HepG2 (cell line): ENCODE measurements around the gene SLCO2A1. TPM values are rescaled to one million over a fixed set of nuclear protein-coding genes. Genes with fewer than 3 reads are reported as not detected.

Experiments
- E2F2 ChIP-seq: sonication (generic); formaldehyde crosslinking; IDR thresholded peaks from 2 replicates; pipeline ENCODE4 v1.4.0; 2020; ENCODE audit warnings: missing genetic modification reagents, borderline replicate concordance
- KDM3A ChIP-seq: IDR thresholded peaks from 2 replicates; pipeline ENCODE4 v1.6.1; 2018; ENCODE audit warnings: low read depth, missing compliant biosample characterization
- KLF6 ChIP-seq: IDR thresholded peaks from 2 replicates; pipeline ENCODE4 v1.8.0; 2016; ENCODE audit warnings: missing biosample characterization, missing genetic modification reagents
- PAXIP1 ChIP-seq: sonication (generic); formaldehyde crosslinking; conservative IDR thresholded peaks from 2 replicates; pipeline ENCODE4 v1.4.0; 2020; ENCODE audit warnings: mild to moderate bottlenecking, missing genetic modification reagents, moderate library complexity
- TCF7 ChIP-seq: sonication (generic); IDR thresholded peaks from 2 replicates; pipeline ENCODE4 v1.6.1; 2016; ENCODE audit warnings: antibody characterized with exemption, low read depth
- UBTF ChIP-seq: sonication (generic); formaldehyde crosslinking; IDR thresholded peaks from 2 replicates; pipeline ENCODE4 v1.4.0; 2020; ENCODE audit warnings: mild to moderate bottlenecking, missing genetic modification reagents
- ZBTB2 ChIP-seq: sonication (generic); formaldehyde crosslinking; IDR thresholded peaks from 2 replicates; pipeline ENCODE4 v1.8.0; 2022; ENCODE audit warnings: low read depth, missing genetic modification reagents
- ZBTB38 ChIP-seq: sonication (generic); formaldehyde crosslinking; IDR thresholded peaks from 2 replicates; pipeline ENCODE4 v1.5.1; 2020; ENCODE audit warnings: mild to moderate bottlenecking, missing genetic modification reagents
- ZFYVE20 ChIP-seq: sonication (generic); formaldehyde crosslinking; IDR thresholded peaks from 2 replicates; pipeline ENCODE4 v1.8.0; 2023; ENCODE audit warnings: low read depth, mild to moderate bottlenecking, moderate library complexity, missing genetic modification reagents, borderline replicate concordance
- ZNF224 ChIP-seq: sonication (generic); formaldehyde crosslinking; IDR thresholded peaks from 2 replicates; pipeline ENCODE4 v1.5.0; 2020; ENCODE audit warnings: mild to moderate bottlenecking, missing genetic modification reagents
- ZSCAN21 ChIP-seq: sonication (generic); formaldehyde crosslinking; IDR thresholded peaks from 2 replicates; pipeline ENCODE4 v1.8.0; 2022; ENCODE audit warnings: mild to moderate bottlenecking, missing genetic modification reagents, moderate library complexity, borderline replicate concordance
- polyA plus RNA-seq, 8 experiments: library from polyadenylated mRNA; depleted of rRNA in 3 of 8; stranded (reverse) in 7 of 8; unstranded in 1 of 8; fragments of >200 nt; fragmentation: Illumina TruSeq in 4 of 8; extraction: Trizol in 4 of 8; gene quantifications; 2 replicates each; pipeline versions ENCODE4 v1.2.1 to v1.2.3, GENCODE V29; 2011 to 2016; ENCODE audit warnings: low read depth in 4 of 8, missing spikeins in 1 of 8, mixed read lengths in 1 of 8; ENCODE audit not compliant: insufficient read depth in 1 of 8
- total RNA-seq, 5 experiments: library from RNA; depleted of rRNA; stranded (reverse); fragments of >200 nt; fragmentation: Illumina TruSeq; extraction: Trizol; gene quantifications; 2 replicates each; pipeline ENCODE4 v1.2.3, GENCODE V29; 2016; ENCODE audit warnings: low read depth in 1 of 5
- TF ChIP-seq, protein P1 (sequence below): sonication (generic); formaldehyde crosslinking; IDR thresholded peaks from 2 replicates; pipeline ENCODE4 v1.4.0; 2020; ENCODE audit warnings: low read depth, missing genetic modification reagents
- TF ChIP-seq, protein P2 (sequence below): sonication (generic); formaldehyde crosslinking; IDR thresholded peaks from 2 replicates; pipeline ENCODE4 v1.5.1; 2020; ENCODE audit warnings: mild to moderate bottlenecking, moderate library complexity, missing genetic modification reagents

Gene SLCO2A1
- total and polyA plus RNA-seq, 2 of the 13 experiments (the other 11 are each of a cell fraction or from before 2014, with no cell fraction given) = 0.04 TPM; not detected in 1

DNA sequence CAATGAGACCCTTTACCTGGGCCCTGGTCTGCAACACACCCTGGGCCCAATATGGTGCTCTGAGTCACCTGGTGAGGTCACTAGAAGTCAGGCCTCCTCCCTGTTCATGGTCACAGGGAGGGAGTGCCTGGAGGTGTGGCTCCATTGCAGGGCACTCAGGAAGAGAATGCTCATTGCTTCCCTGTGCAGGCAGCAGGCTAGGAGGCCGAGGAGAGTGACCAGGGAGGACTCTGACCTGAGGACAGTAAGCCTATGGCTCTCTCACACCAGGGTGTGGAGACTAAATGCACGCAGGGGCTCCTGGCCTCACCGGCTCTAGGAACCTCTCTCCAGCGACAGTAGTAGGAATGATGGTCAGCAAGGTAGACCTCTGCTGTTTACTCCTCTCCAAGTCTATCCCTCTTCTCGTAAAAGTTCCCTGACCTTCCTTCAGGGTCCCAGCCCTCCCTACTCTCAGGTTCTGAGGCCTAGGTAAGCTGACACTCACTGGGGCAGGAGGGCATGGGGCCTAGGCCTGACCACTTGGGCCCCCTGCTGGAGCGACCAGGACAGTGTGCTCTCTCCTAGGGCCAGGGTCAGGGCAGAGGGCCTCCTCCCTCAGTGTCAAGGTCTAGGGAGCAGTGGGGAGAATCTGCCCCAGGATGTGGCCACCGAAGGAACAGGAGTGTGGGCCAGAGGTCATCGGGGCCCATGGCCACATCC lies 9.6 kb upstream of the SLCO2A1 start (continued):
- TF ChIP-seq PAXIP1 (no peak), UBTF (CRISPR knock-in tag) (peak; percentile 63; the same call in 1 of the 2 replicates), KLF6 (CRISPR knock-in tag) (no peak), KDM3A (CRISPR knock-in tag) (no peak), ZBTB2 (CRISPR knock-in tag) (no peak), ZBTB38 (CRISPR knock-in tag) (no peak), TCF7 (no peak), ZNF224 (no peak), E2F2 (no peak), ZFYVE20 (CRISPR knock-in tag) (no peak), ZSCAN21 (peak; percentile 40; the same call in 1 of the 2 replicates)
- TF ChIP-seq, protein P1, sequence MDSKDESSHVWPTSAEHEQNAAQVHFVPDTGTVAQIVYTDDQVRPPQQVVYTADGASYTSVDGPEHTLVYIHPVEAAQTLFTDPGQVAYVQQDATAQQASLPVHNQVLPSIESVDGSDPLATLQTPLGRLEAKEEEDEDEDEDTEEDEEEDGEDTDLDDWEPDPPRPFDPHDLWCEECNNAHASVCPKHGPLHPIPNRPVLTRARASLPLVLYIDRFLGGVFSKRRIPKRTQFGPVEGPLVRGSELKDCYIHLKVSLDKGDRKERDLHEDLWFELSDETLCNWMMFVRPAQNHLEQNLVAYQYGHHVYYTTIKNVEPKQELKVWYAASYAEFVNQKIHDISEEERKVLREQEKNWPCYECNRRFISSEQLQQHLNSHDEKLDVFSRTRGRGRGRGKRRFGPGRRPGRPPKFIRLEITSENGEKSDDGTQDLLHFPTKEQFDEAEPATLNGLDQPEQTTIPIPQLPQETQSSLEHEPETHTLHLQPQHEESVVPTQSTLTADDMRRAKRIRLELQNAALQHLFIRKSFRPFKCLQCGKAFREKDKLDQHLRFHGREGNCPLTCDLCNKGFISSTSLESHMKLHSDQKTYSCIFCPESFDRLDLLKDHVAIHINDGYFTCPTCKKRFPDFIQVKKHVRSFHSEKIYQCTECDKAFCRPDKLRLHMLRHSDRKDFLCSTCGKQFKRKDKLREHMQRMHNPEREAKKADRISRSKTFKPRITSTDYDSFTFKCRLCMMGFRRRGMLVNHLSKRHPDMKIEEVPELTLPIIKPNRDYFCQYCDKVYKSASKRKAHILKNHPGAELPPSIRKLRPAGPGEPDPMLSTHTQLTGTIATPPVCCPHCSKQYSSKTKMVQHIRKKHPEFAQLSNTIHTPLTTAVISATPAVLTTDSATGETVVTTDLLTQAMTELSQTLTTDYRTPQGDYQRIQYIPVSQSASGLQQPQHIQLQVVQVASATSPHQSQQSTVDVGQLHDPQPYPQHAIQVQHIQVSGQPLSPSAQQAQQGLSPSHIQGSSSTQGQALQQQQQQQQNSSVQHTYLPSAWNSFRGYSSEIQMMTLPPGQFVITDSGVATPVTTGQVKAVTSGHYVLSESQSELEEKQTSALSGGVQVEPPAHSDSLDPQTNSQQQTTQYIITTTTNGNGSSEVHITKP (CRISPR knock-in tag) = 0 out of 2 replicates have a peak, but pooled peaks have one; percentile 68
- TF ChIP-seq, protein P2, sequence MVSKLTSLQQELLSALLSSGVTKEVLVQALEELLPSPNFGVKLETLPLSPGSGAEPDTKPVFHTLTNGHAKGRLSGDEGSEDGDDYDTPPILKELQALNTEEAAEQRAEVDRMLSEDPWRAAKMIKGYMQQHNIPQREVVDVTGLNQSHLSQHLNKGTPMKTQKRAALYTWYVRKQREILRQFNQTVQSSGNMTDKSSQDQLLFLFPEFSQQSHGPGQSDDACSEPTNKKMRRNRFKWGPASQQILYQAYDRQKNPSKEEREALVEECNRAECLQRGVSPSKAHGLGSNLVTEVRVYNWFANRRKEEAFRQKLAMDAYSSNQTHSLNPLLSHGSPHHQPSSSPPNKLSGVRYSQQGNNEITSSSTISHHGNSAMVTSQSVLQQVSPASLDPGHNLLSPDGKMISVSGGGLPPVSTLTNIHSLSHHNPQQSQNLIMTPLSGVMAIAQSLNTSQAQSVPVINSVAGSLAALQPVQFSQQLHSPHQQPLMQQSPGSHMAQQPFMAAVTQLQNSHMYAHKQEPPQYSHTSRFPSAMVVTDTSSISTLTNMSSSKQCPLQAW (CRISPR knock-in tag) = no peak
